Dermis microvascular lymphatic vessel endothelial cell (primary cell): ENCODE results near the gene RPTOR. TPM values are rescaled to one million over a fixed set of nuclear protein-coding genes. Genes with fewer than 3 reads are reported as not detected.

Experiments
- DNase-seq, 2 donors: peaks; one replicate each; pipeline versions ENCODE4 v3.0.0 to v3.0.0-alpha.2; 2010; ENCODE audit warnings: low read depth in 2 of 2
- total RNA-seq: library from RNA; depleted of rRNA; stranded (reverse); fragments of >200 nt; gene quantifications from 2 replicates; pipeline ENCODE4 v1.2.1, GENCODE V29; 2014

Gene RPTOR, protein sequence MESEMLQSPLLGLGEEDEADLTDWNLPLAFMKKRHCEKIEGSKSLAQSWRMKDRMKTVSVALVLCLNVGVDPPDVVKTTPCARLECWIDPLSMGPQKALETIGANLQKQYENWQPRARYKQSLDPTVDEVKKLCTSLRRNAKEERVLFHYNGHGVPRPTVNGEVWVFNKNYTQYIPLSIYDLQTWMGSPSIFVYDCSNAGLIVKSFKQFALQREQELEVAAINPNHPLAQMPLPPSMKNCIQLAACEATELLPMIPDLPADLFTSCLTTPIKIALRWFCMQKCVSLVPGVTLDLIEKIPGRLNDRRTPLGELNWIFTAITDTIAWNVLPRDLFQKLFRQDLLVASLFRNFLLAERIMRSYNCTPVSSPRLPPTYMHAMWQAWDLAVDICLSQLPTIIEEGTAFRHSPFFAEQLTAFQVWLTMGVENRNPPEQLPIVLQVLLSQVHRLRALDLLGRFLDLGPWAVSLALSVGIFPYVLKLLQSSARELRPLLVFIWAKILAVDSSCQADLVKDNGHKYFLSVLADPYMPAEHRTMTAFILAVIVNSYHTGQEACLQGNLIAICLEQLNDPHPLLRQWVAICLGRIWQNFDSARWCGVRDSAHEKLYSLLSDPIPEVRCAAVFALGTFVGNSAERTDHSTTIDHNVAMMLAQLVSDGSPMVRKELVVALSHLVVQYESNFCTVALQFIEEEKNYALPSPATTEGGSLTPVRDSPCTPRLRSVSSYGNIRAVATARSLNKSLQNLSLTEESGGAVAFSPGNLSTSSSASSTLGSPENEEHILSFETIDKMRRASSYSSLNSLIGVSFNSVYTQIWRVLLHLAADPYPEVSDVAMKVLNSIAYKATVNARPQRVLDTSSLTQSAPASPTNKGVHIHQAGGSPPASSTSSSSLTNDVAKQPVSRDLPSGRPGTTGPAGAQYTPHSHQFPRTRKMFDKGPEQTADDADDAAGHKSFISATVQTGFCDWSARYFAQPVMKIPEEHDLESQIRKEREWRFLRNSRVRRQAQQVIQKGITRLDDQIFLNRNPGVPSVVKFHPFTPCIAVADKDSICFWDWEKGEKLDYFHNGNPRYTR (N-terminal part only)
- 10.5 and 16.8 TPM in 2 replicates for total RNA-seq

DNA sequence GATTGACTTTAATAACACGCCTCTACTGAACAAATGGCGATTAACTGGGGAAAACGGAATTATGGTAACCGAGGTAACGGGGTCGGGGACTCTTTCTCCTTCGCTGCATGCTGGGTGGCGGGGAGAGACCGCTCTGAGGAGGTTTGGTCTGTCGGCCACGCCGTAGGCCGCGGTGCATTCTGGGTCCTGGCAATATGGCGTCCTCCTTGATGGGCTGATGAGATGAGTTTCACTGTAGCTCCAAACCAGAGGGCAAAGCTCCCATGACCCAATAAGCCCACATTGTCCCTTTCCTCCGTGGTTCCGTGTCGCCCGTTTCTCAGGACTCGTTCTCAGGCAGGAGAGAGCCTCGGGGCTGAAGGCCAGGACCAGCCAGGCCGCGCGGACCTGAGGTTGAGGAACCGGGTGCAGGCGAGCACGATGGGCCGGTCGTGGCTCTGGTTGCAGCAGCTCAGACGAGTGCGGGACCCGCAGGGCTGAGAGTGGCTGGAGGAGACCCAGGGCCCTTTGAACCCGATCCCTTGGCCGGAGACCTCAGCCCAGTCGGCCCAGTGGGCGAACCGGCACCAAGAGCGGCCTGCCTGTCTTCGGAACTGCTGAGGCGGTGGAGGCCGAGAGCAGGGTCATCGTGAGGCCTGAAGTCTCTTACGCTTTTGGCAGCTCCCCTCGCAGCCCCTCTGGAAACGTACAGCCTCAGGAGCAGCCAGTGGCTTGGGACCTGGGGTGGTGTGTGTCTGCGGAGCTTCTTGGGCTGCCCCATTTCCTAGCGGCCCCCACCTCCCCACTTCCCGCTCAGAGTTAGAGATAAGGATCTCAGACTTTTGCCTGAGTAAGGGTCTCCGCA, at the start of gene RPTOR:
TSS of gene RPTOR (plus strand) at position 184 of the 844 bp plus-strand sequence. CDS start 792 bp downstream, outside the sequence.
- DNase-seq = peak; percentile 79 to 88

DNA sequence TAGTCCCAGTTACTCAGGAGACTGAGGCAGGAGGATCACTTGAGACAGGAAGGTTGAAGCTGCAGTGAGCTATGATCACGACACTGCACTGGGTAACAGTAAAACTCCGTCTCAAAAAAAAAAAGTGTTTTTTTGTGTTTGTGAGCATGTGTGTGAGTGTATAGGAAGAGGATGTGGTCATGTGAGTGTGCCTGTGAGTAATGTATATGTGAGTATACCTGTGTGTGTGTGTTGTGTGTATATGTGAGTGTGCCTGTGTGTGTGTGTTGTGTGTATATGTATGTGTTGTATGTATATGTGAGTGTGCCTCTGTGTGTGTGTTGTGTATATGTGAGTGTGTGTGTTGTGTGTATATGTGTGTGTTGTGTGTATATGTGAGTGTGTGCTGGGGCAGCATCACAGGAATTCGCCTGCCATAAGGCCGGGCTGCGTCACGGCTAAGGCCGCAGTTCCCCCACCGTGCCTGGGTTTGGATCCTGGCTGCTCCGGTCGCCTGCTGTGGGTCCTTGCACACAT, 46.9 kb upstream of the RPTOR start:
- DNase-seq = no peak

DNA sequence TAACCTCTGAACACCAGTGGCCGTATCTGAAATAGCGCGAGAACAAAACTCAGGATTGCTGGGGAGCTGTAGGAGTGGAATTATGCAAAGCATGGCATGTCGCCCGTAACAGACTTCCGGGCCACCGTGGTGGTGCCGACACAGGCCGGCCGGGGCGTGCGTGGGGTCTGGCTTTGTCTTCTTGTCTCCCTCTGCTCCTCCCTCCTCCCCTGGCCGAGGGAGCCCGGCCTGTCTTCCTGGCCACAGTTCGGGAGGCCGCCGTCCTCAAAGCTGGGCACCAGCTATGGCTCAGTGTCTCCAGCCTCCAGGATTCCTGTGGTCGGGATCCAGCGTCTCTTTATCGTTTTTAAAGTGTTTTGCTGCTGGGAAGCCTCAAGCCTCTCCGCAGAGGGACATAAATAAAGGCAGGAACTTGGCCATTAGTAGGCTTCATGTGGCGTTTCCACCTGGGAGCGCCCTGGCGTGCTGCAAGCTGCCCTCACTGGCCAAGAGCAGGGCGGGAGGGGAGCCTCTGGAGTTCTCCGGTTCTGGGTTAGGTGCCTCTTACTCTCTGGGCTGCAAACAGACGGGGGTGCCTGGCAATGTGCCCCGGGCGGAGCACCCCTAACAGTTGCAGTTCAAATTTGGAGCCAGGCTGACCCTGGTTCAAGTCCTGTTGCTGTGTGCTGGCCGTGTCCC, 46.3 kb upstream of the RPTOR start:
- peak in 1 of 2 donors; percentile 39 for DNase-seq

DNA sequence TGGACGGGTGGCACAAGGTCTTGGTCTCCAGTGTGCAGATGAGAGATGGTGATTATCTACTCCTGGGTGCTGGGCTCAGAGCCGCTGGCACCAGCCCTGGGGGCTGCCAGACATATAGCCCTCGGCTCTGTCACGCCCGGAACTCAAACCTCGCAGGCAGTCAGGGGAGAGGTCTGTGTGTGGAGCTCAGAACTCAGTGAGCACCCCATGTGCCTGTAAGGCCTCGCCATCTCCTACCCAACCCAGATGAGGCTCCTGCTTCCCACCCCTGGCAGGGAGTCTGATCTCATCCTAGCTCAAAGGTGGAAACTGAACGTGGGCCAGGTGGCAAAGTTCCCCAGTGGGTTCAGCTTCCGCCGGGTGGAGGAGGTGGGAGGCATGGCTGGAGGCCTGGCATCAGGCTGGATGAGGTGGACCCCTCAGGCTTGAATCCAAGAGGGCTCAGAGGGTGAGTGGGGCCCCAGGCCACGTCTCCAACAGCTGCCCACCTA, 45.7 kb upstream of the RPTOR start:
- DNase-seq = no peak

DNA sequence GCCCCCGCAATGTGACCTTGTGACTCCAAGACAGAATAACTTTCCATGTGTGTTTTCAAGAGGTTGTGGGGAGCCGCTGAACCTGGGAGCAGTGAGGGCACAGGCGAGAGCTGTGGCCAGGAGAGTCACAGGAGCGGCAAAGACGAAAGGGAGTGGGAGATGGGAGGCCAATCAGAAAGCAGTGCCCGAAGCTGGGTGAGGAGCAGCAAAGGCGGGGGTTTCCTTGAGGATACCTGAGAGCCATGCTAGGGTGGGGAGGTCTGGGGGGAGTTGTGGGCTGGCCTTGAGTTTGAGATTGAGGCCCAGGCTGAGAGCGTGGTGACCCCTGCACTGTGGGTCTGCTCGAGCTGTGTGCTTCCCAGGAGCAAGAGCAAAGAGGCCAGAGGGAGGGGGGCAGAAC, 45.1 kb upstream of the RPTOR start:
- no peak for DNase-seq

DNA sequence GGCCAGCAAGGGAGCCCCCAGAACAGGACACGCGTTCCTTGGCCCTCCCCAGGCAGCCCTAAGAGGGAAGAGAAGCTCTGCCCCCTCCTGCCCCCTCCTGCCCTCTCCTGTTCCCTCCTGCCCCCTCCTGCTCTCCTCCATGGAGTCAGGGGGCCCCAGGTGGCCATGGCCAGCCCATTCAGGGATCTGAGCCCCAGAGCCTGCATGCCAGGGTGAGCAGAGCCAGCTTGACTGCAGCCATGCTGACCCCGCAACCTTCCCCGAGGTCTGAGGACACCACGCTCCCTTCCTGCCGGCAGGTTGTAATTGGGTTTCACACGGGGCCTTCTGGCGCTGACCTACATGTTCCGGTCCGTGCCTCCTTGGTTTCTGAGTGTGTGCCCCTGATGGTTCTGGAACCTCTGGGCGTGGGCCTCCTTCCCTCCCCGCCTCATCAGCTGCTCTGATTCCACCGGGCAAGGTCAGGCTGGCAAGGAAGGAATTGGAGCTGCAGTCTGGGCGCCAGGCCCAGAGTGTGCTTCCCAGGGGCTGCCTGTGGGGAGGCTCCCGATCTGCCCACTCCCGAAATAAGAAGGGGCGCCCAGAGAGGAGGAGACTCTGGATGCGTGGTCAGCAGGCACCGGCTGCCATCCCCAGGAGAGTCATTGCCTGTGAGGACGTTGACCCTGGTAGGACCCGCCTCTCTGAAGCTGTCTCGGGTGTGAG, 44.5 kb upstream of the RPTOR start:
- no peak for DNase-seq

DNA sequence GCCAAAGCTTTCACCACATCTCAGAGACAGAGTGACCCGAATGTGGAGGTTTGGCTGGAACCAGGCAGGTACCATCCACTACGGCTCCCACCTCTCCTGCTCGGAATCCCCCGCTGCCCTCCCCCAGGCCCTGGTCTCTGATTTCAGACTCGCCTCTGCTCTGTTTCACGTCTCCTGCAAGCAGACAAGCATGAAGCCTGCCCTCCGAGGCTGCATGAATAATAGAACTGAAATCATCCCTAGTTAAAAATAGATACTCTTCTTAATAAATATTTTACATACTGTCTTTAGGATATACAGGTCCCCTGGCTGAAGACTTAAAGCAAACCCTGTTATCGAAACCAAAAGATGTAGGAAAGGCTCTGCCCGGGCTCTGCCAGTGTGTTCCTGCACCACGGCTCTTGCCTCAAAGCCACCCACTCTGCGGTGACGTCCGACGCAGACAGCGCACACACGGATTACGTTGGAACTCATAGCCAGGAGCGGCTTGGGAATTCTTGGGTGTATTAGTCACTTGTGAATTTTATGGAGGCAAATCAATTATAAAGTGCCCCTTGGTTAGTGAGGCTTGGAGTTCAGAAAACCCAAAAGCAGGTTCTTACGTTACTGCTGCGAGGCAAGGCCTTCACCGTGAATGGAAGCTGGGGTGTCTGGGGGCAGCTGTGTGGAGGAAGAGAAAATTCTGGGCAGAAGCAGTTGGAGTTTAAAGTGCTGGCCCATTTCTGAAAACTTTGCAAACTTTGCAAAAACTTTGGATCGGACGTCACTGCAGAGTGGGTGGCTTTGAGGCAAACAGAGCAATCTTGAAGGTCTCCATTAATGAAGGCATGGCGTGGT, 42.7 kb upstream of the RPTOR start:
- no peak for DNase-seq

DNA sequence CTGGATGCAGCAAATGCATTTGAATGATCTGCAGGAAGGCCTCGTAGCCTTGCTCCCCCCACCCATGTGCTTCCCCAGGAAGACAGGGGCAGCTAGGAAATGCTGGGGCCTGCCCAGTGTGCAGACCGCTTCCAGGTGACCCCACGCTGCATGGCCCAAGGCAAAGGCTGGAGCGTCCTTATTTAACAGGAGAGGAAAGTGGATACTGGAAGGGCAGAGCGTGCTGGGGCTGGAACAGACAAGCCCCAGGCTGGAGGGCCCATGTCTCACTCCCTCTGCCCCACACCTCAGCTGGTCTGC, 42.1 kb upstream of the RPTOR start:
- no peak for DNase-seq

DNA sequence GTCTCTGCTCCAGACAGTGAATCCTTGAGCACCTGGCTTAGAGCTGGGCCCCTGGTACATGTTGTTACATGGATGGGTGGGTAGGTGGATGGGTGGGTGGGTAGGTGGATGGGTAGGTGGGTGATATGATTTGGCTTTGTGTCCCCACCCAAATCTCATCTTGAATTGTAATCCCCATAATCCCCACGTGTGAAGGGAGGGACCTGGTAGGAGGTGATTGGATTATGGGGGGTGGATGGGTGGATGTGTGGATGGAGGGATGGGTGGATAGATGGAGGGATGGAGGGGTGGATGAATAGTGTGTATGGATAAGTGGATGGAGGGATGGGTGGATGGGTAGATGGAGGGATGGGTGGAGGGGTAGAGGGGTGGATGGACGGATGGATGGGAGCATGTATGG, 41.6 kb upstream of the RPTOR start:
- DNase-seq = no peak

DNA sequence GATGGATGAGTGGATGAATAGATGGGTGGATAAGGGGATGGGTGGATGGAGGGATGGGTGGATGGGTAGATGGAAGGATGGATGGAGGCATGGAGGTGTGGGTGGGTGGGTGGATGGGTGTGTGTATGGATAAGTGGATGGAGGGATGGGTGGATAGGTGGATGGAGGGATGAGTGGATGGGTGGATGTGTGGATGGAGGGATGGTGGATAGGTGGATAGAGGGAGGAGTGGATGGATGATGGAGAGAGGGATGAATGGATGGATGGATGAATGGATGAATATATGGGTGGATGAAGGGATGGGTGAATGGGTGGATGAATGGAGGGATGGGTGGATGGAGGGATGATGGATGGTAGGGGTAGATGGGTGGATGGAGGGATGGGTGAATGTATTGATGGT, 40.7 kb upstream of the RPTOR start:
- DNase-seq = no peak

DNA sequence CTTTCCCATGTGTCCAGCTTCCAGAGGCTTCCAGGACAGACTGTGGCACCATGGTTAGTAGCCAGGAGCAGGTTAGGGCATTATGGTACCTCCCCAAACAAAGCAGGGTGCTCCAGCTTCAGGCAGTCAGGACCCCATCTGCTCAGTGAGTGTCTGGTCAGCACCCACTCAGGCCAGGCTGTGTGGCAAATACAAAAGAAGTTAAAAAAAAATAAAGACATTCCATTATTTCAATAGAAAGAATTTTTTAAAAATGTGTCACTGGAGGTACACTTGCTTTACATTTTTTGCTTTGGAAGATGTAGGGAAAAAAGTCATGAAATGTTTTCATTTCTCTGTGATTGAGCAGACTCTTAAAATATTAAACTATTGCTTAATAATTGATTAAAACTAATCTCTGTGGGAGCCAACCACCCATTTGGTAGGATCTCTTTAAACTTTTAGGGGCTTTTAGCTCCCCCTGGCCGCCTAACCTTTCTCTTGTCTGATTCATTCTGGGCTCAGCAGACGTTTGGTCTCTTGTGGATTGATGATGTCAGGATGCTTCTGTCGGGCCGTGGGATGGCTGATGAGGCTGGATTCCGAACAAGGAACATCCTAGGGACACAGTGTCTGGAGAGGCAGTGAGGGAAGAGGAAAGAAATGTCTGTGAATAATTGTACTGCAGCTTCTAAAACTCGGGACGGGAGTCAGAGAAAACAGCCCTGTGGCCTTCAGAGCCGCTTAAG, 39.8 kb upstream of the RPTOR start:
- DNase-seq = no peak

DNA sequence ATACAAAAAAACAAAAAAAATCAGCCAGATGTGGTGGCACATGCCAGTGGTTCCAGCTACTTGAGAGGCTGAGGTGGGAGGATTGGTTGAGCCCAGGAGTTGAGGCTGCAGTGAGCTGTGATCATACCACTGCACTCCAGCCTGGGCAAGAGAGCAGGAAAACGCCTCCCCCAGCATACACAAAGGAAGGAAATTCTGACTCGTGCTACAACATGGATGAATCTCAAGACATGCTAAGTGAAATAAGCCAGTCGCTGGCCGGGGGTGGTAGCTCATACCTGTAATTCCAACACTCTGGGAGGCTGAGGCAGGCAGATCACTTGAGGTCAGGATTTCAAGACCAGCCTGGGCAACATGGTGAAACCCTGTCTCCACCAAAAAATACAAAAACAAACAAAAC, 37.5 kb upstream of the RPTOR start:
- peak in 1 of 2 donors; percentile 25 for DNase-seq

DNA sequence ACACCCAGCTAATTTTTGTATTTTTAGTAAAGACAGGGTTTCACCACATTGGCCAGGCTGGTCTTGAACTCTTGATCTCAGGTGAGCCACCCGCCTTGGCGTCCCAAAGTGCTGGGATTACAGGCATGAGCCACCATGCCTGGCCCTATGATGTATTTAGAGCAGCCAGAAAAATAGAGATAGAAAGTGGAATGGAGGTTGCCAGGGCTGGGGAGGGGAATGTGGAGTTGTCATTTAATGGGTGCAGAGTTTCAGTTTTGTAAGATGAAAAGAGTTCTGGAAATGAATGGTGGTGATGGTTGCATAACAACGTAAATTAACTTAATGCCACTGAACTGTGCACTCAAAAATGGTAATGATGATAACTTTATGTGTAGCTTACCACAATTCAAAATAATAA, 36.7 kb upstream of the RPTOR start:
- DNase-seq = no peak

DNA sequence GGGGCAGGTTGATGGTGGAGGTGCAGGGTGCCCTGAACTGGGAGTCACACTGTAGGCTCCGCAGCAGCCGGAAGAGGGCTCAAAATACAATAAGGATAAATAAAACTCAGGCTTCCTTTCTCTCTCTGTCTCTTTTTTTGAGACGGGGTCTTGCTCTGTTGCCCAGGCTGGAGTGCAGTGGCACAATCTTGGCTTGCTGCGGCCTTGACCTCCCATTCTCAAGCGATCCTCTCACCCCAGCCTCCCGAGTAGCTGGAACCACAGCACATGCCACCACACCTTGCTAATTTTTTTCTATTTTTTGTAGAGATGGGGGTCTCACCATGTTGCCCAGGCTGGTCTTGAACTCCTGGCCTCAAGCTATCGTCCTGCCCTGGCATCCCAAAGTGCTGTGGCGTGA, 35.3 kb upstream of the RPTOR start:
- DNase-seq = no peak

DNA sequence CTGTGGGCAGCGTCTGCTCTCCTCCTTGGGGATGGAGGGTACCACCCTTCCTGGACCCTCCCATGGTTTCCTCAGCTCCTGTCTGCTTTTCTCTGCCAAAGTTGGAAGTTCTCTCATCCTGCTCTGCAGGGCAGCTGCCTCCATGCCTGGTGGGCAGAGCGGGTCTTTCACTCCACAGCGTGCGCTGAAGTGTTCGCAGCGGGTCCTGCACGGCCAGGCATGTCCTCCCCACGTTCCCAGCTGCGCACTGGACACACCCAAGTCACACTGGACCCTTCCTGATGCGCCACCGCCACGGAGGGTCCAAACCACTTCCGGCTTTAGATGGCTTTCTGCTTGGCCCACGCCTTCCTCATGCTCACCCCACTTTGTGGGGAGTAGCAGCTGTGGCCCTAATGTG, 34.5 kb upstream of the RPTOR start:
- no peak for DNase-seq

DNA sequence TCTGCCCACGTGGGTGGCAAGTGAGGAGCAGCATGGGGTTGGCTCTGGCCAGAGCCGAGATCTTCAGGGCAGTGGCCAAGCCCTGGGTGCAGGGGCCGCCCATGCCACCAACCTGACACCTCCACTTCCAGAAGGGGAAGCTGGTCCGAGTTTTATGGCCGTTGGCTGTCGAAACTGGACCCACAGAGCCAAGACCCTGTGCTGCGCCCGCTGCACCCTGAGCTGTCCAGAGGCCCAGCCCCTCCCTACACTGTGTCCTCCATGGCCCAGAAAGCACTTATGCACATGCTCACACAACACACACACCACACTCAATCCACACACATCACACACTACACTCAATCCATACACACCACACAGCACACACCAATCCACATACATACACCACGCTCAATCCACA, 33.9 kb upstream of the RPTOR start:
- DNase-seq = no peak

DNA sequence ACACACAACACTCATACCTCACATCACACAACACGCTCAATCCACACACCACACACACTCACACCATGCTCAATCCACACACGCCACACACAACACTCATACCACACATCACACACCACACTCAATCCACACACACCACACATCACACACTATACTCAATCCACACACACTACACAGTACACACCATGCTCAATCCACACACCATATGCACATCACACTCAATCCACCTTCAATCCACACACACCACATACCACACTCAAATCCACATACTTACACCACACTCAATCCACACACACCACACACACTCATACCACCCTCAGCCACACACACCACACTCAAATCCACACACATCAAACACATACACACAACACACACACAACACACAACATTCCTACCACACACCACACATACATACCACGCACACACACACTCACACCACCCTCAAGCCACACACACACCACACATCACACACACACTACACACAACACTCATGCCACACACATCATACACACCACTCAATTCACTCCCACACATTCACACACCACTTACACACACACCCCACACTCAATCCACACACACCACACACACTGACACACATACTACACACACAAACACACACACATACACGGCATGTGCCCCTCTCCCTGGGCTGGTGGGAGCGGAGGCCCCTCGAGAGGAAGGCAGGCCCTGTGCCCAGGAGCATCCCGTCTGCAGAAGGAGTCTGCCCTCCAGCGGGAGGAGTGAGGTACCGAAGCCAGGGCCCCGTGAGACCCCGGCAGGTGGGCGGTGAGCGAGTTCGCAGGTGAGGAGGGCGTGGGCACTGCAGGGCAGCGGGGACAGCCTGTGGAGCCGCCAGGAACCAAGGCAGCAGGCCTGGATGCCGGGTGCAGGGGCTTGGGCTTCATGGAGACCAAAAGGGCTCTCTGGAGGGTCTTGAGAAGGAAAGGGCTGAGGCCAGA, 33.1 kb upstream of the RPTOR start:
- DNase-seq = no peak
